GM19025 (cell line): Measurements from ENCODE around the gene MICAL3.
"Not testable (repeated sequence)": the region's sequence is repeated elsewhere in the genome, so short reads cannot be mapped to it uniquely, and the experiment has no call there.

Source experiments
- ATAC-seq: cut with Tn5 transposase; IDR thresholded peaks from one replicate; pipeline ENCODE4 v1.9.1; 2021; ENCODE audit warnings: mild to moderate bottlenecking, low read depth, moderate library complexity; ENCODE audit not compliant: unreplicated experiment

MICAL3 gene

DNA sequence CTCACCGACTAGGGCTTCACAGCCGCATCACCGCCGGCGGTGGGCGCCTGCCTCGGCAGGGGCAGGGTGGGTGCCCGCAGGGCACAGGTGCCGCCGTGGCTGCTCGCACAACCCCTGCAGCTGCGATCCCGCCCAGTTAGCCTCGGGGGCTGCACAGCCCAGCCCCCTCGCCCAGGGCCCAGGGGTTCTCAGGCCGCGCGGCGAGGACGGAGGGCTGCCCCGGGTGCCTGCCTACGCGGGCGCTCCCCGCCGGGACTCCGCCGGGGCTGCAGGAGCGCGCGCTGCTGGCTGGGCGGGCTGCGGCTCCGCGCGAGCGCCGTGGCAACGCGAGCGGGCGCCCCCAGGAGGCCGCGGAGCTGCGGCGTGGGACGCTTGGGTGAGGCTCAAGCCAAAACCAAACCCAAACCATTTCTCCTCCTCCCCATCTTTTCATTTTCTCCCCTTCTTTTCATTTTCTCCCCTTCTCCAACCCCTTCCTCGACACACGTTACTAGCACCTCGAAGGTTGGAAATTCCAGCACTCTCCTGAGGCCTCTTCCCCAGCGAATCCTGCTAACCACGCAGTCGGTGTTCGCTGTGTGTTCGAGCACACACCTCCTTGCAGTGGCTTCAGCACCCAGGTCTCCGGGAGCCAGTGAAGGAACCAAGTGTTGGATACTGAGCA, at the start of gene MICAL3:
Gene MICAL3 (minus strand): TSS at position 286 of the 664 bp plus-strand sequence. CDS start 117,749 bp downstream, outside the sequence.
- ATAC-seq: no peak

- ATAC-seq: not testable (repeated sequence)
These were observed 49.6 kb upstream of the MICAL3 start for GRCh38 chr22:18073927-18074326.

DNA sequence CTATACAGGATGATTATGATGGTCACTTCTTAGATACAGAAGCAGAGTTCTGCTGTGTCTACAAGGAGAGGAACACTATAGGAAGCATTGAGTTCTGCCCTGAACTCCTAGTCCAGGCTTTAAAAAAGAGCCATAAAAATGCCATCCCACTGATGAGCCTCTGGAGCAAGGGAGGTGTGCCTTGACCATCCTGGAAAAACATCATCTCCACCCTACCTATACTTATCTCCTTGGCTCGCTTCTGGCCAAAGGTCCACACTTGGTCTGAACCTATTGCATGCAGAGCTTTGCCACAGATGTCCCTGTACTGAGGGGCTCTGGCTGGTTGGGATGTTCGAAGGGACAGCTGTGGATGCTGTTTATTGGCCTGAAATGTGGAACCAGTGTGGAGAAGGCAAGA, 49.1 kb upstream of the MICAL3 start:
- ATAC-seq: no peak

GRCh38 chr22:18071968-18072310, 47.6 kb upstream of the MICAL3 start:
- no peak for ATAC-seq

DNA sequence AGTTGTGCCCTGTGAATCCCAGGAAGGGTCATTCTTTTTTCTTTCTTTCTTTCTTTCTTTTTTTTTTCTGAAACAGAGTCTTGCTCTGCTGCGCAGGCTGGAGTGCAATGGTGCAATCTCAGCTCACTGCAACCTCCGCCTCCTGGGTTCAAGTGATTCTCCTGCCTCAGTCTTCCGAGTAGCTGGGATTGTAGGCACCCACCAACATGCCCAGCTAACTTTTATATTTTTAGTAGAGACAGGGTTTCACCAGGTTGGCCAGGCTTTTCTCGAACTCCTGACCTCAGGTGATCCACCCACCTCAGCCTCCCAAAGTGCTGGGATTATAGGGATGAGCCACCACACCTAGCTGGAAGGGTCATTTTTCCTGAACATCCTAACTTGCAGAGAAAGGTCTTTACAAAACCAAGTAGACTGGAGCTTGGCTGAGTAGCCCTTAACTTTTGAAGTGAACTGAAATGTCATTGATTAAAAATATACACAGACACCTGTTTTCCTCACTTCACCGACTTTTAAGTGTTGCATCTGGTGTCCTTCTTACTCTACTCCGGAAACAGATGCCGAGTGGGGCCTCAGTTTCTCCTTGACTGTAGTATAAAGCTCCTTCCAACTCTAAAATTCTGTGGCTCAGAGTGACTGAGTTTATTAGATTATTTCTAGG, 47.1 kb upstream of the MICAL3 start:
- not testable (repeated sequence) for ATAC-seq

DNA sequence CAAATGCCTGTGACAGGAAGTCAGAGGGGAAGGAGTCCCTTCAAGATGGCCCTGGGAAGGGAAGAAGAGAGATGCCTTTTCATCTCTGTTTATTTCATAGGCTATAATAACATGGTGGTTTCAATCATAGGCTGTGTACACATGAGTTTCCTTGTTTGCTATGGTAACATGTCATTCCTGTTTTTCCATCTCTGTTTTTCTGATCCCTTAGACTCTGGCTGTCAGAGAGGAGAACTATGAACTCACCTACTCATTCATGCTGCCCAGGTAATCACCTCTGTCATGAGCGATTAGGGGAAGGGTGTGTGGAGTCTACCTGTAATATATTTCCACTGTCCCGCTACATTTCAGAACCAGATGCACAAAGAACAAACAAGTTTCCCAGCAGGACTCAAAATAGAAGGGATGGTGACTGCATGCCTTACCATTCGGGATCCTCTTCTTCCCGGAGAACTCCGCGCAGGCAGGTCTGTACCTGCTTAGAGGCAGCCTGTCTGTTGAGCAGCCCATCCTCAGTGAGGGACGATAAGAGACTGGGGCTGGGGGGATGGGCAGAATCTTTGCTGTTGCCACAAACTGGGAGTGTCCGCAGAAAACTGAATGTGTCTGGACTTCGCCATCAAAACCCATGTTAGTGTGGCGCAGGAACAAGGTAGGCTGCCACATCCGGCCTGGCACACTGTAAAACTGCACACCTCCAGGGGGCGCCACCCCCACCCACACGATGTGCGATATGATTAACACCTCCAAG, 46.4 kb upstream of the MICAL3 start:
- no peak for ATAC-seq

DNA sequence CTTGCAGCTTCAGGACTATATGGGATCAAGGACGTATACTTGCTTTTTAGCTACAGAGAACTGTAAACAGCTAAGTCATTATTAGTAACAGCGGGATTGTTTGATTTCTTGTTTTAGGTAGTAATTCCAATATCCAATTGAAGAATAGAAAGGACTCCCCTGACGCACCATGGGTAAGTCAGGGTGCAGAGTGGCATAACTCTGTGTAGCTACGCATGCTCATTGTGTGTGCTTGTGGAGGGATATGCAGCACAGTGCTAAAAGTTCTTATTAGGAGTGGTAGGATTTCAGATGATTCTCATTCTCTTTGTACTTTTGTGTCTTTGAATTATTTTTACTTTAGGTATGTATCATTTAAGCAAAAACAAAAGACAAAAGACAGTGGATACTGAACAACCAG, 45.7 kb upstream of the MICAL3 start:
- no peak for ATAC-seq

DNA sequence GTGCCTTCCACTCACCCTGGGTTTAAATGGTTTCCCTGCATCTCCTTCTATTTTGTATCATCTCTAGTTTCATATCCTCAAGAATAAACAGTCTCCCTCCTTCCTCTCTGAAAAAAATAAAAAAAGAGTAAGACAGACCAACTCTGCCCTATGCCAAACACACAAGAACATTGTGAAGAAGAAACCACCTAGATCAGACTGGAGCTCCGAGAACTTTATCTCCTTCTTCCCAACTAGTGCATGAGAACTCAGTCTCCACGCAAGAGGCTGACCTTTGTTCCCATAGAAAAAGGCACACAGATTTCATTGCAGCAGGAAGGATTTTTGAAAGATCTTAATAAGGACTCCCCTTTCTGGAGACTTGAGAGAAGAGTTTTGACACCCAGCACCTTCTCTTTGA, 44.7 kb upstream of the MICAL3 start:
- ATAC-seq: no peak

- ATAC-seq: no peak
These were observed 44.1 kb upstream of the MICAL3 start for GRCh38 chr22:18068381-18068988.

DNA sequence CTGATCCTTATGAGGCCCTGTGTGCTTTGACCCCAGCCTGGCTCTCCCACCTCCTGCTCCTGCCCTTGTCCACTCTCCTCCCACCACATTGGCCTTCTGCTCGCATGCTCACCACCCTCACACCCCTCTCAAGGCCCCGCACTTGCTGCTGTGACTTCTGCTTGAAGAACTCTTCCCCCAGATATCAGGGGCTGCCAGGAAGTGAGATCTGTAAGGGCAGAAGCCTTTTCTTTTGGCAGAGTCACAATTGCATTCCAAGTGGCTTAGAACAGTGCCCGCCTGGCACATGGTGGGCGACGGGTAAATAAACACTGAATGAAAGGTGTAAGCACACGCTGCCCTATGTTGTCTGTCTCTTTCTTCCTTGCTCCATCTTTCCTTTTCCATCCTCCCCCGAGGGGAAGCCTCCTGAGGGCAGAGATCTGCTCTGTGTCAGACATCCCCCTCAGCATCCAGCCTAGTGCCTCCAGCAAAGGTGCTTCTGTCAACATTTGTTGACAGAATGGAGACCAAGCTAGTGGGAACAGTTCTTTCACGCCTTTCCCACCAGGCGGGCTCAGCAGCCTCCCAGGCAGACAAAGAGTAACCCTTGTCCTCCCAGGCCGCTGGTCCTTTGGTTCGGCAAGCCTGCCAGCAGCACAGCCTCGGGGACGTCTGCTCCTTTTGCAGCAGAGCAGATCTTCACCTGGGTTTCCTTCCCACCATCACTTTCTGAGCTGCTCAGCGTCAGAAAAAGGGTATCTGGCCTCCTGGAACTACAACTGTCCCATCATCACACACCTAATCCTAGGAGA, 43.4 kb upstream of the MICAL3 start:
- ATAC-seq: no peak

DNA sequence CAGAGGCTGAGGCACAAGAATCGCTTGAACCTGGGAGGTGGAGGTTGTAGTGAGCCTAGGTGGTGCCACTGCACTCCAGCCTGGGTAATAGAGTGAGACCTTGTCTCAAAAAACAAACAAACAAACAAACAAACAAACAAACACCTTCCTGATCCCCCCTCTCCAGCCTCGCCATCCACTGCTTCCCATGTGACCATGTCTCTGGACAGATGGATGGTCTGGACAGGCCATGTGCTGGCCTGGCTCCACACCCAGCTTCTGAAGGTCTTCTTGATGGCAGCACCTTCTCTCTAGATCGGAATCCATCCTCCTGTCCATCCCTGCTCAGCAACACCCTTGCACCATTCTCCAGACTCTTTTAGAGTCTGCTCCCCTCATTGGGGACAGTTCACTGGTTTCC, 42.8 kb upstream of the MICAL3 start:
- ATAC-seq: no peak

DNA sequence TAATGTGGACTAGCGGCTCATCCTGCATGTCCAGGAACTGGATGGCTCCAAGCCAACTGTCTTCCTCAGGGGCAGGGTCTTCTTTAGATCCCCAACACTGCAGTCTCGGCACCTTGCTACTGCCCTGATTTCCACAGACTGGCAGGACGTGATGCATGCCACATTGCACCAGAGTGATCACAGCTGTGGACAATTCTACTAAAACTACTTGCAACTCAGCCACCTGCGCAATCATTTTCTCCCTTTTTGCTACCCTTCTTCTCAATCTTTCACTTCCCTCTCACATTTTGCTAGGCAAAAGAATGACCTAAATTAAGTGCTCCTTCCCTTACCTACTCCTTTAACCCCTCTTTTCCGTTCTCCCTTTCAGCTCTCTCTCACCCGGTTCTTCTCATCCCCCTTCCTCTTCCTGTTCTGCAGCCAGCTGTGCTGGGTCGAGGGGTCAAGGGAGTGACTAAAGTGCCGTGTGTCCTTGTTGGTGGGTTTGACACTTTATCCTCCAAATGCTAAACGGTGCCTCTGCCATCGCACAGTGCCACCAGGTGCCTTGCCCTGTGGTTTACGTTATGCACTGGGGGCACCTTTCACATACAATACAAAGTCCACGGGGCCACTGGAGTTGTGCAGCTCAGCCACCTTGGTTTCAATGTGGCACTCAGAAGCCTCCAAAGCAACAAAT, 42.0 kb upstream of the MICAL3 start:
- no peak for ATAC-seq

GRCh38 chr22:18065256-18065655, 40.9 kb upstream of the MICAL3 start:
- no peak for ATAC-seq

- no peak for ATAC-seq
These were observed 40.3 kb upstream of the MICAL3 start for GRCh38 chr22:18064636-18065035.

DNA sequence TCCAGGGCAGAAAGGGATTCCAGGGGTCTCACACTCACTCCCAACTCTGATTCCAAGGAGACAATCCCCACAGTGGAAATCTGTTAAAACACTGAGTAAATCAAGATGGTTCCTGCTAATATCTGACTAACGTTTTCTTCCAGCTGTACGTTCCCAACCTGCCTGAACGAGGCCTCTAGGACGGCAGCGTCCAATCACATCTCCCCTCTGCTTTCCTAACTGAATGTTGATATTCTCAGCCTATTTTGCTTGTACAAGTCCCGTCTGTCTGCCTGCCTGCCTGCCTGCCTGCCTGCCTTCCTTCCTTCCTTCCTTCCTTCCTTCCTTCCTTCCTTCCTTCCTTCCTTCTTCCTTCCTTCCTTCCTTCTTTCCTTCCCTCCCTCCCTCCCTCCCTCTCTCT, 39.4 kb upstream of the MICAL3 start:
- ATAC-seq: not testable (repeated sequence)

- no peak for ATAC-seq
These were observed 38.9 kb upstream of the MICAL3 start for GRCh38 chr22:18063306-18063705.

- no peak for ATAC-seq
These were observed 38.1 kb upstream of the MICAL3 start for GRCh38 chr22:18062421-18062820.

DNA sequence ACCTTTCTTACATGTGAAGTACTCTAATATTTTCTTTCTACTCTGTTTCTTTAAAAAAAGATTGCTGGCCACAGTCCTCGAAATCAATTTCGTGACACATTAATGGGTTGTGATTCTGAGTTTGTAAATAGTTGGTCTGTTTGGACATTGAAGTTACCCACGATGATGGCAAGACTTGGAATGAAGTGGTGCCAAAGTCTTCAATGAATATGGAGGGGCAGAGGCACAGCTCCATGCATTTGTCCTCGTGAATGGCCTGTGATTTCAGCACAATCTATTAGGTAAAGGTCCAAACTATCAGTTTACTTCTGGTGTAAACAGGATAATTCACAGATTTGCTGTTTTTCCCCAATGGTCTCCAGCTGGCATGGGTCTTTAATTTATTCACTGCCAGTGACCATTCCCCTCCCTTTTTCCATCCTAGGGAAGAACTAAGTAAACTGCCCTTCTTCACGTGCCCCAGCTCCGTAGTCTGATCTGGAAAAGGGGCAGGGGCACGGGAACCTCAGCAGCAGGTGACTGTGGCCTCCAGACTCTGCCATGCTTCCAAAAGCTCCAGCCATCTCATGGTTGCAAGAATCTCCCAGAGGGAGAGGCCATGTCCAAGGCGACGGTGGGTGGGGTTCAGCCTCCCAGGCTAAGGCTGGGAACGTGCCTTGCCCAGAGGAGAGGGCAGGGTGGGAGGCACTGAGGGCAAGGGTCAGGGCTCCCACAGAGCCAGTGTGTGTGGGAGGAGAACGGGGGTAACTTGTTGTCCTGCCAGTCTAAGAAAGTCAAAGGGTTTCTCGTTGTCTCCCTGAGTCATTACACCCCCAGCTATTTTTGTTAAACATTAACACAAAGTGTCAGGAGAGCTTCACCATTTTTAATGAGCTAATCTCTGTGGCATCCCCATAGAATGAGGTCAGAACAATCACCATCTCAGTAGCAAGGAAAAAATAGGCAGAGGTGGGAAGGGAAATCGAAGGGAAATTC, 36.6 kb upstream of the MICAL3 start:
- no peak for ATAC-seq

GRCh38 chr22:18059991-18060390, 35.6 kb upstream of the MICAL3 start:
- no peak for ATAC-seq
